Glomerular endothelial cell (primary cell): ENCODE measurements around the gene TLNRD1. TPM values are rescaled to one million over a fixed set of nuclear protein-coding genes. Genes with fewer than 3 reads are reported as not detected.

Source experiments
- DNase-seq: peaks from one replicate; pipeline ENCODE4 v3.0.0-alpha.2; 2011; ENCODE audit warnings: low read depth, low spot score; ENCODE audit errors: extremely low read depth
- total RNA-seq: library from RNA; depleted of rRNA; stranded (reverse); fragments of >200 nt; gene quantifications from 2 replicates; pipeline ENCODE4 v1.2.3, GENCODE V29; 2015

The TLNRD1 gene
- total RNA-seq, 1 donor from 2014 or later = 60.2 TPM

GRCh38 chr15:81025721-81026370, 25.1 kb downstream of the TLNRD1 start:
- DNase-seq = no peak

- no peak for DNase-seq
These were observed 26.3 kb downstream of the TLNRD1 start for GRCh38 chr15:81026836-81027599.

GRCh38 chr15:81029414-81030300, 28.9 kb downstream of the TLNRD1 start:
- DNase-seq = no peak

- no peak for DNase-seq
These were observed 29.6 kb downstream of the TLNRD1 start for GRCh38 chr15:81030301-81030750.

- no peak for DNase-seq
These were observed 30.5 kb downstream of the TLNRD1 start for GRCh38 chr15:81031203-81031602.

GRCh38 chr15:81032355-81032754, 31.6 kb downstream of the TLNRD1 start:
- DNase-seq = no peak

- no peak for DNase-seq
These were observed 32.1 kb downstream of the TLNRD1 start for GRCh38 chr15:81032818-81033217.

- no peak for DNase-seq
These were observed 32.8 kb downstream of the TLNRD1 start for GRCh38 chr15:81033508-81033907.

GRCh38 chr15:81037952-81038743, 37.4 kb downstream of the TLNRD1 start:
- DNase-seq = no peak

GRCh38 chr15:81038975-81039607, 38.4 kb downstream of the TLNRD1 start:
- DNase-seq = no peak

GRCh38 chr15:81040757-81041156, 40.0 kb downstream of the TLNRD1 start:
- no peak for DNase-seq

- no peak for DNase-seq
These were observed 42.7 kb downstream of the TLNRD1 start for GRCh38 chr15:81043281-81043934.

GRCh38 chr15:81043935-81044575, 43.3 kb downstream of the TLNRD1 start:
- DNase-seq = no peak

GRCh38 chr15:81046290-81046689, 45.6 kb downstream of the TLNRD1 start:
- DNase-seq = no peak

- no peak for DNase-seq
These were observed 47.2 kb downstream of the TLNRD1 start for GRCh38 chr15:81047928-81048327.

- no peak for DNase-seq
These were observed 49.1 kb downstream of the TLNRD1 start for GRCh38 chr15:81049835-81050234.

GRCh38 chr15:81050259-81050658, 49.5 kb downstream of the TLNRD1 start:
- DNase-seq = no peak

- DNase-seq = no peak
These were observed 50.1 kb downstream of the TLNRD1 start for GRCh38 chr15:81050805-81051204.

GRCh38 chr15:81052046-81052445, 51.3 kb downstream of the TLNRD1 start:
- no peak for DNase-seq
